ENCODE measurements around the gene IL17B. TPM values are rescaled to one million over a fixed set of nuclear protein-coding genes. Genes with fewer than 3 reads are reported as not detected.

The IL17B gene
- total RNA-seq, 3 donors from 2014 or later: not detected

DNA sequence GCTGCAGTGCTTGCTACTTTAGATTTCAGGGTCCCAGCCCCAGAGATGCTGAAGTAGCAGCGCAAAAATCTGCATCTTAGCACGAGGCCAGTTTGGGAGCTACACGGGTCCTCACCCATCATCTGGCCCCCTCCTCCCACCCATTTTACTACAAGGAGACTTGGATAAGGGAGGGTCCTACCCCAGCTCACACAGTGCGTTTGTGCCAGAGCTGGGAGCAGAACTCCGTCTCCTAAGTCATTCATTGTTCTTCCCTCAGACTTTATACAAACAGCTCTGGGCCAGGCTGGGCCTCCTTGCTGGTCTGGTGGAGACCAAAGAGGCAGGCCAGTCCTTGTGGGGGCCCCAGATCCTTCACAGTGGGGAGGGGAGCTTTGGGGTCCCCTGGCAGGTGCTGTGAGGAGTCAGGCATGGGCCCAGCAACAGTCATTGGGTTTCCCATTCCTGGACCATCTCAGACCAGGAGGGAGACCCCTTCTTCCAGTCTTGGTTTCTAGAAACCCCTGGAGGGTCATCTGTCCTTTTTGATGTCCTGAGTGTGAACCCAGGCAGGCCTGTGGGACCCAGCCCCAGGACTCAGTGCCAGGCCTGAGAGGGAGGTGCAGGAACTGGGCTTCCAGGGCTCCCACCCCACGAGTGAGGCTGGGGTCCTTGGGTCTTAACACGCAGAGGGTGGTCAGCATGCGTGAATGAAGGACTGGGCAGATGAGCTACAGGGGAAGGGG lies 2.3 kb upstream of the IL17B start:
- DNase-seq (no peak), ATAC-seq (peak in 1 of 2 donors; percentile 41)
- Mint-ChIP-seq H3K27me3 (ENCODE audit: low read depth) (peaks cover 2% of the 10 kb centered on the region), H3K4me3 (no peak overlapping the region), H3K9me3 (no peaks in the 10 kb centered on the region), H3K36me3 (ENCODE audit: insufficient read depth) (no peaks in the 10 kb centered on the region), H3K4me1 (ENCODE audit: low read depth) (peaks cover 2% of the 10 kb centered on the region)

DNA sequence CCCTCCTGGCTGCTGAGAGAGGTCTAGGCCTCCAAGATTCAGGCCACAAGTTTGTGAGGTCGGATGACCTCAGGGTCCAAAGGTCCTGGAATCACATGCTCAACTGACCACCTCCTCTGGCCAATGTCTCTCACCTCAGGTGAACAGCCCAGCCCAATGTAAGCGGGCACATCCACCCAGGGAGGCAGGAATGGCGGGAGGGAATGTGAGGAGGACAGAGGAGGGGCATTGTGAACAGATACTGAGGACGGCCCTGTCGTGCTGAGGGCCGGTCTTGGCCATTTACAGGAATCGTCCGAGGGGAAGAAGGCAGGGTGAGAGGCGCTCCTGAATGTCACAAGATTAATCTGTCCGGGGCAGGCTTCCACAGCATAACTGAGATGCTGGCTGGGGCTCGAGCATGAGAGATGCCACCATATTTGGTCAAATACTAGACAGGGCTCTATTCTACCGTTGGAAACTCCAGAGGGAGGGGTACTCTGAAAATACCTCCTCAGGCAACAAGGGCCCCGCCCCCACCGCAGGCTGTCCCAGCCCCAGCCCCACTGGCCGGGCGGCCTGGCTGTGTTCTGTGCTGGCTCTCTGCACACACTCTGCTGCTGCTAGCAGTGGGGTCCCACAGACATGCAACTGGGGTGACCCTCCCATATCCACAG lies 1.5 kb upstream of the IL17B start:
- no peaks in the 10 kb centered on the region for H3K9me3 Mint-ChIP-seq
- H3K4me1 Mint-ChIP-seq (ENCODE audit: low read depth): peaks cover 2% of the 10 kb centered on the region
- no peaks in the 10 kb centered on the region for H3K36me3 Mint-ChIP-seq (ENCODE audit: insufficient read depth)
- H3K4me3 Mint-ChIP-seq: no peak overlapping the region
- no peak for DNase-seq
- no peak for ATAC-seq
- peaks cover 2% of the 10 kb centered on the region for H3K27me3 Mint-ChIP-seq (ENCODE audit: low read depth)

GRCh38 chr5:149379818-149380374 lies 804 bp upstream of the IL17B start:
- Mint-ChIP-seq H3K36me3 (ENCODE audit: insufficient read depth) (no peaks in the 10 kb centered on the region), H3K9me3 (no peaks in the 10 kb centered on the region), H3K4me1 (ENCODE audit: low read depth) (peaks cover 2% of the 10 kb centered on the region), H3K4me3 (no peak overlapping the region), H3K27me3 (ENCODE audit: low read depth) (peaks cover 2% of the 10 kb centered on the region)
- no peak for ATAC-seq
- DNase-seq: no peak

DNA sequence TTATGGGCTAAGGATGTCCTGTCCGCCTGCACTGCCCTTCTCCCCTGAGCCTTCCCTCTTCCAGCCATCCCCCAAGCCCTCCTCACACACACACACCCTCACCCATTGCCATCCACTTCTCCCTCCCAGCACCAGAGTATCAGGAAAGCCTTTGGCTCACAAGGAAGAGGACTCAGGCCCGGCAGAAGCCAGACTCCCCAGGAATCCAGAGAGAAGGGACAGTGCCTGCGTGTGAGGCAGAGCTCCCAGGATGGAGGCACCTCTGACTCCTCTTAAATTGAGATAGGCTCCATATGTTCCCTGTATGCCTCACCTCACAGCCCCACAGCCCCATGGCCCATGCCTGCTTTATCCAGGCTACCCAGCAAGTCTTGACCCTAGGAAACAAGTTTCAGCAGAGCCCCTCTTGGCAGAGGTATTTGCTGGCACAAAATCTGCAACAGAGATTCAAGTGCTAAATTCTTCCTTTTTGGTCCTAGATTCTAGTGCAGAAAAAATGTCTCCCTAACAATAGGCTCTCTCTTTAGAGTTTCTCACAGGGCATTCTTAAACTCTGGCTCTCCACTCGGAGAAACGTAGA lies 761 bp downstream of the IL17B start:
- DNase-seq: no peak
- no peak overlapping the region for H3K4me3 Mint-ChIP-seq
- peaks cover 2% of the 10 kb centered on the region for H3K27me3 Mint-ChIP-seq (ENCODE audit: low read depth)

DNA sequence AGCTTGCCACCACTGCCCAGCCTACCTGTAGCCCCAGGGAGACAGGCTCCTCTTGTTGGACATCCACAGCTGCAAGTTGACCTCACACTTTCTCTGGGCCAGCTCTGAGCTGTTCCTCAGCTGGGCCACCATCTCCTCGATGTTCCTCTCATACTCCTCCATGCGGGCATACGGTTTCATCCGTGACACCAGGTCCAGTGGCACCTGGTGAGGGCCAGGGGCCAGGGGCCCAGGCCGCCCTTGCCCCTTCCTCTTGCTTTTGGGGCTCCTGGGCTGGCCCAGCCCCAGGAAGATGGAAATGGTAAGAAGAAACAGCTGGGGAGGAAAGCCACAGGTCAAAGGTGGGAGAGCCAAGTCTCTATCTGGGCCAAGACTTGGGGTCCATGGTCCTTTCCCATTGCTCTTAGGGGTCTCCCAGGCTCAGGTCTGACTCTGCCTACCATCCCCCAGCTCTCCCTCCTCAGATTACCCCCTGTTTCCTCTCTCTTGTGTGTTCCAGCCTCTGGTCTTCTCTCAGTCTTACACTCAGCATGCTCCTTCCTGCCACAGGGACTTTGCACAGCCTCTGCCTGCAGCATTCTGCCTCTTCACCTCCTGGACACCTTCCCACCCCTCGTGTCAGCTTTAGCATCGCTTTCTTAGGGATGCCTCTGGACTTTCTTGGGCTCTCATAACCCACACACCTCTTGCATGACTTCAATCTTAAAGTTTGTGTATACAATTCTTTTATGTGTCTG lies 2.2 kb downstream of the IL17B start:
- DNase-seq: no peak
- Mint-ChIP-seq H3K36me3 (ENCODE audit: insufficient read depth) (no peaks in the 10 kb centered on the region), H3K4me3 (no peak overlapping the region), H3K4me1 (ENCODE audit: low read depth) (peaks cover under 1% of the 10 kb centered on the region), H3K9me3 (no peaks in the 10 kb centered on the region), H3K27me3 (ENCODE audit: low read depth) (peaks cover 2% of the 10 kb centered on the region)
- no peak for ATAC-seq

More for the DNA sequence above, 761 bp downstream of the IL17B start:
- no peaks in the 10 kb centered on the region for H3K36me3 Mint-ChIP-seq (ENCODE audit: insufficient read depth)
- H3K4me1 Mint-ChIP-seq (ENCODE audit: low read depth): peaks cover 2% of the 10 kb centered on the region
- no peak for ATAC-seq
- no peaks in the 10 kb centered on the region for H3K9me3 Mint-ChIP-seq

GRCh38 chr5:149376104-149376503 lies 3.0 kb downstream of the IL17B start:
- H3K4me3 Mint-ChIP-seq: no peak overlapping the region
- no peaks in the 10 kb centered on the region for H3K9me3 Mint-ChIP-seq
- H3K27me3 Mint-ChIP-seq (ENCODE audit: low read depth): peaks cover 2% of the 10 kb centered on the region
- ATAC-seq (no peak), DNase-seq (no peak)
- H3K36me3 Mint-ChIP-seq (ENCODE audit: insufficient read depth): no peaks in the 10 kb centered on the region
- peaks cover 4% of the 10 kb centered on the region for H3K4me1 Mint-ChIP-seq (ENCODE audit: low read depth)

GRCh38 chr5:149375434-149375833 lies 3.7 kb downstream of the IL17B start:
- no peaks in the 10 kb centered on the region for H3K9me3 Mint-ChIP-seq
- peaks cover 4% of the 10 kb centered on the region for H3K4me1 Mint-ChIP-seq (ENCODE audit: low read depth)
- ATAC-seq (no peak), DNase-seq (no peak)
- no peak overlapping the region for H3K4me3 Mint-ChIP-seq
- H3K27me3 Mint-ChIP-seq (ENCODE audit: low read depth): peaks cover 2% of the 10 kb centered on the region
- no peaks in the 10 kb centered on the region for H3K36me3 Mint-ChIP-seq (ENCODE audit: insufficient read depth)

DNA sequence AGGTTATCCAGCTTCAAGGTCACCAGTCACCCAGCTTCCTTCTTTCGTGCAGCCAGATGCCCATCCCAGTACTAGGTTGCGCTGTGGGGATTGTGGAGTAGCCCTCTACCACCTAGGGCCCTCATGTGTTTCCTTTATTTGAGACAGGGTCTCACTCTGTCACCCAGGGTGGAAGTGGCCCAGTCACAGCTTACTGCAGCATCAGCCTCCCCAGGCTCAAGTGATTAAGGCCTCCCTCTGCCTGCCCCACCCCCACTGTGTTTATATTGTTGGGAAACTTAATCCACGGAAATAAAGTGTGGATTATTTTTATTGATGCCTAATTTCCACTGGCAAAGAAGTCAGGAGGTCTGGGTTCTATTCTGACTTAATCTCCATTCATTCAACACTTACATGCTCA lies 4.3 kb downstream of the IL17B start:
- no peak for ATAC-seq
- no peak for DNase-seq
- Mint-ChIP-seq H3K9me3 (no peaks in the 10 kb centered on the region), H3K36me3 (ENCODE audit: insufficient read depth) (no peaks in the 10 kb centered on the region), H3K27me3 (ENCODE audit: low read depth) (peaks cover 2% of the 10 kb centered on the region), H3K4me1 (ENCODE audit: low read depth) (peaks cover 4% of the 10 kb centered on the region), H3K4me3 (no peak overlapping the region)

DNA sequence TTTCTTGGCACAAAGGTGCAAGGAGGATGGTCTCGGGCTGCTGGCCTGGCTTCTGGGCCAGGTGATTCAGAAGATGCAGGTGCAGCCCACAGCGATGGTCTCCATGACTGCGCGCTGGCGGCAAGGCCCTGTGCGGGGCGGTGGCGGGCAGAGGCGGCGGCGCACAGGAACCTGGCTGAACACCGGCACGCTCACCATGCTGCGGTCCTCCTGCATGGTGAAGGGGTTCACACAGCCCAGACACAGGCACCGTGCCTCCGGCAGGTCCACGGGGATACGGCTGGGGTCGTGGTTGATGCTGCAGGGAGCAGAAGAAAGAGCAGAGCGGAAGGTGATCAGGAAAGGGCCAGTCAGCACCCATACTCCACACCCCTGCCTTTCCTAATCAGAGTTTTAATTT lies 4.8 kb downstream of the IL17B start:
- H3K27me3 Mint-ChIP-seq (ENCODE audit: low read depth): peaks cover 2% of the 10 kb centered on the region

GRCh38 chr5:149372932-149373331 lies 6.2 kb downstream of the IL17B start:
- H3K4me3 Mint-ChIP-seq: no peak overlapping the region
- ATAC-seq: no peak
- H3K36me3 Mint-ChIP-seq (ENCODE audit: insufficient read depth): no peaks in the 10 kb centered on the region
- H3K4me1 Mint-ChIP-seq (ENCODE audit: low read depth): peaks cover 6% of the 10 kb centered on the region
- H3K27me3 Mint-ChIP-seq (ENCODE audit: low read depth): no peaks in the 10 kb centered on the region
- no peak for DNase-seq
- H3K9me3 Mint-ChIP-seq: no peaks in the 10 kb centered on the region

More for the DNA sequence above, 4.8 kb downstream of the IL17B start:
- Mint-ChIP-seq H3K9me3 (no peaks in the 10 kb centered on the region), H3K4me1 (ENCODE audit: low read depth) (peaks cover 4% of the 10 kb centered on the region), H3K4me3 (no peak overlapping the region), H3K36me3 (ENCODE audit: insufficient read depth) (no peaks in the 10 kb centered on the region)
- DNase-seq (no peak), ATAC-seq (no peak)

DNA sequence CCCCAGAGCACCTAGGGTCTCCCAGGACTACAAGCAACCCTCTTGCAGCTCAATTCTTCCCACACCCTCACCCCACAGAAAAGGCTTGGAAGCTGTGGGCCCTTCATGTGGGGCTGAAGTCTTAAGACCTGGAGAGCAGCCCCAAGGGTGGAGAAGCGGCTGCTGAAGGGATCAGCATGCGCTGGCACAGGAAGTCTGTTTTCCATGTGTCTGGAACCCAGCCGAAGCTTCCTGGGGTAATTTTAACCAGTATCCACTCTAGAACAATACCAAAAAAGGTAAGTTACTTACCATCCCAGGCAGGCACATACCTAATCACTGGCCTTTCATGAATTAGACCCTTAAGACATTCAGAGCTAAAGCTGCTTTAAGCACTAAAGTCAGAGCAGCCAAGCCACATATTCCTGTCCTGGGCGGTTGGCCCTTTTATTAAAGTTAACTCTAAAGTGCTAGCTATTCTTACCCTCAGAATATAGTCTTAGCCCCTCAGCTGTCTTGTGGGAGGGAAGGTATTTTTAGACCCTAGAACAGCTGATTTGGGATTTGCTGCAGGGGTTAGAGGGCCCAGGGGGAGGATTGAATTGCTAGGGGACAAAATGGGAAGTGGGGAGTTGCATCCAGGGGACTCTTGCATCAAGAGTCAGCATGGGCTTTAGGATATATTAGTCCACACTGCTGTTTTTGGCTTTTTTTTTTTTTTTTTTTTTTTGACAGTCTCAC lies 6.9 kb downstream of the IL17B start:
- H3K4me1 Mint-ChIP-seq (ENCODE audit: low read depth): peaks cover 11% of the 10 kb centered on the region
- H3K36me3 Mint-ChIP-seq (ENCODE audit: insufficient read depth): no peaks in the 10 kb centered on the region
- no peaks in the 10 kb centered on the region for H3K27me3 Mint-ChIP-seq (ENCODE audit: low read depth)
- ATAC-seq: no peak
- no peak for DNase-seq
- H3K9me3 Mint-ChIP-seq: no peaks in the 10 kb centered on the region
- H3K4me3 Mint-ChIP-seq: no peak overlapping the region

GRCh38 chr5:149371296-149371962 lies 7.7 kb downstream of the IL17B start:
- DNase-seq (peak; percentile 65), ATAC-seq (peak; percentile 90 to 93)
- Mint-ChIP-seq H3K4me3 (no peak overlapping the region), H3K27me3 (ENCODE audit: low read depth) (no peaks in the 10 kb centered on the region), H3K9me3 (no peaks in the 10 kb centered on the region), H3K36me3 (ENCODE audit: insufficient read depth) (no peaks in the 10 kb centered on the region), H3K4me1 (ENCODE audit: low read depth) (peaks cover 13% of the 10 kb centered on the region)

- no peaks in the 10 kb centered on the region for H3K9me3 Mint-ChIP-seq
- no peaks in the 10 kb centered on the region for H3K27me3 Mint-ChIP-seq (ENCODE audit: low read depth)
- H3K4me1 Mint-ChIP-seq (ENCODE audit: low read depth): peaks cover 13% of the 10 kb centered on the region
- H3K36me3 Mint-ChIP-seq (ENCODE audit: insufficient read depth): no peaks in the 10 kb centered on the region
- DNase-seq (no peak), ATAC-seq (no peak)
- H3K4me3 Mint-ChIP-seq: no peak overlapping the region
Measured at GRCh38 chr5:149370878-149371277, 8.2 kb downstream of the IL17B start.

Measured in activated T-cell treated with anti-CD3 and anti-CD28 coated beads, Interleukin-2, amount 50 U/mL, for 4 hours (primary cell).